Fibroblast of lung (primary cell): Measurements from ENCODE around the gene ITPK1.

Experiments
- EZH2 ChIP-seq: IDR thresholded peaks from 2 replicates; pipeline ENCODE4 v1.5.1; 2012; ENCODE audit warnings: low read length, control low read depth, mild to moderate bottlenecking; ENCODE audit errors: missing control alignments
- TF ChIP-seq, protein P1 (sequence below), 2 donors: IDR thresholded peaks in 1 of 2; conservative IDR thresholded peaks in 1 of 2; 1 replicate in 1 of 2; 2 replicates in 1 of 2; pipeline ENCODE4 v1.5.1; 2011 to 2012; ENCODE audit warnings: low read length in 2 of 2, control low read depth in 1 of 2, inconsistent platforms in 1 of 2, low read depth in 1 of 2, mild to moderate bottlenecking in 1 of 2

DNA sequence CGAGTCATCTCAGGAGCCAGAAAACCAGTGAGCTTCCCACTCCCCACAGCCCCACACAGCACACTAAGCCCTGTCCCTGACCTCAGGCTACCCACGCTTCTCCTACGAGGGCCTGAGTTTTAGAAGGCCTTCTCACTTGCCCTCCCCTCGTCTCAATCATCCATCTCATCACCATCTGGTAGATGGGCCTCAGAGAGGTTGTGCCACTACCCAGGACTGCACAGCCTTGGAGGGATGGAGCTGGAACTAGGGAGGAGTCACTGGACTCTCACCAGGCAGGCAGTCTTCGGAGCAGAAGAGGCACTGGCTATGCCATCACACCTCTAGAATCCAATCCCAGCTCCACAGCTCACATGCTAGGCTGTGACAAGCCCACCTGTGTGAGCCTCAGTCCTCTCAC lies 52.3 kb downstream of the ITPK1 start:
- TF ChIP-seq, protein P1, sequence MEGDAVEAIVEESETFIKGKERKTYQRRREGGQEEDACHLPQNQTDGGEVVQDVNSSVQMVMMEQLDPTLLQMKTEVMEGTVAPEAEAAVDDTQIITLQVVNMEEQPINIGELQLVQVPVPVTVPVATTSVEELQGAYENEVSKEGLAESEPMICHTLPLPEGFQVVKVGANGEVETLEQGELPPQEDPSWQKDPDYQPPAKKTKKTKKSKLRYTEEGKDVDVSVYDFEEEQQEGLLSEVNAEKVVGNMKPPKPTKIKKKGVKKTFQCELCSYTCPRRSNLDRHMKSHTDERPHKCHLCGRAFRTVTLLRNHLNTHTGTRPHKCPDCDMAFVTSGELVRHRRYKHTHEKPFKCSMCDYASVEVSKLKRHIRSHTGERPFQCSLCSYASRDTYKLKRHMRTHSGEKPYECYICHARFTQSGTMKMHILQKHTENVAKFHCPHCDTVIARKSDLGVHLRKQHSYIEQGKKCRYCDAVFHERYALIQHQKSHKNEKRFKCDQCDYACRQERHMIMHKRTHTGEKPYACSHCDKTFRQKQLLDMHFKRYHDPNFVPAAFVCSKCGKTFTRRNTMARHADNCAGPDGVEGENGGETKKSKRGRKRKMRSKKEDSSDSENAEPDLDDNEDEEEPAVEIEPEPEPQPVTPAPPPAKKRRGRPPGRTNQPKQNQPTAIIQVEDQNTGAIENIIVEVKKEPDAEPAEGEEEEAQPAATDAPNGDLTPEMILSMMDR (conservative IDR thresholded peaks at IDR 0.05 in 1 of 2, IDR thresholded peaks at IDR 0.05 in 1 of 2; ENCODE audit: low read depth in 1 of 2, low read length in 2 of 2) = no peak
- no peak for TF ChIP-seq EZH2
